Measurements from ENCODE around the gene DPY19L1.
"Not testable (repeated sequence)": the region's sequence is repeated elsewhere in the genome, so short reads cannot be mapped to it uniquely, and the experiment has no call there.

DPY19L1 gene

DNA sequence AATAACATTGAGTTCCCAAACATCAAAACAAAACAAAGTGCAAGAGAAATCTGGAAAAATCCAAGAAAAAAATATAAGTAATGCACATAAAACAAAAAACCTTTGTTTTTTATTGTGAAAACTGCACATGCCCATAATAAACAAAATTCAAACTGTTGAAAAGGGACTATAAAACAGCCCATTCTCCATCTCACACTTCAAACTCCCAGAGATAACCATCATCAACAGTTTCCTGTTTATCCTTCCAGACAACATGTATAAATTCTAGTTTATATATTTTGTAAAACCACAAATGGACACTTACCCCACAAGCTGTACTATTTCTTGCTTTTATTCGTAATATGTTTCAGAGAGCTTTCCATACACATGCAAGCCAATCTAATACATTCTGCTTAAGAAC, 79.3 kb downstream of the DPY19L1 start:
- H3K4me3 ChIP-seq = no peak overlapping the region
- no peak for DNase-seq
- H3K9me3 ChIP-seq = peaks cover 0 to 4% (median 0%) of the 10 kb centered on the region in 3 donors
- TF ChIP-seq, protein P1, sequence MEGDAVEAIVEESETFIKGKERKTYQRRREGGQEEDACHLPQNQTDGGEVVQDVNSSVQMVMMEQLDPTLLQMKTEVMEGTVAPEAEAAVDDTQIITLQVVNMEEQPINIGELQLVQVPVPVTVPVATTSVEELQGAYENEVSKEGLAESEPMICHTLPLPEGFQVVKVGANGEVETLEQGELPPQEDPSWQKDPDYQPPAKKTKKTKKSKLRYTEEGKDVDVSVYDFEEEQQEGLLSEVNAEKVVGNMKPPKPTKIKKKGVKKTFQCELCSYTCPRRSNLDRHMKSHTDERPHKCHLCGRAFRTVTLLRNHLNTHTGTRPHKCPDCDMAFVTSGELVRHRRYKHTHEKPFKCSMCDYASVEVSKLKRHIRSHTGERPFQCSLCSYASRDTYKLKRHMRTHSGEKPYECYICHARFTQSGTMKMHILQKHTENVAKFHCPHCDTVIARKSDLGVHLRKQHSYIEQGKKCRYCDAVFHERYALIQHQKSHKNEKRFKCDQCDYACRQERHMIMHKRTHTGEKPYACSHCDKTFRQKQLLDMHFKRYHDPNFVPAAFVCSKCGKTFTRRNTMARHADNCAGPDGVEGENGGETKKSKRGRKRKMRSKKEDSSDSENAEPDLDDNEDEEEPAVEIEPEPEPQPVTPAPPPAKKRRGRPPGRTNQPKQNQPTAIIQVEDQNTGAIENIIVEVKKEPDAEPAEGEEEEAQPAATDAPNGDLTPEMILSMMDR (IDR thresholded peaks at IDR 0.05) = no peak
- no peaks in the 10 kb centered on the region for H3K4me1 ChIP-seq
- H3K27ac ChIP-seq = no peak overlapping the region
- H3K27me3 ChIP-seq = no peaks in the 10 kb centered on the region
- peaks cover 0 to 14% (median 7%) of the 10 kb centered on the region in 3 donors for H3K36me3 ChIP-seq
- intact Hi-C loops (cut with DNase I; ENCODE audit: low total_unique reads) = no loop called here

- Histone ChIP-seq H3K27ac (no peak overlapping the region), H3K36me3 (peaks cover 0 to 14% (median 7%) of the 10 kb centered on the region in 3 donors)
- TF ChIP-seq, protein P1 (IDR thresholded peaks at IDR 0.05) = no peak
These were observed 84.5 kb downstream of the DPY19L1 start for GRCh38 chr7:34952822-34953221.

GRCh38 chr7:34949361-34949760, 87.9 kb downstream of the DPY19L1 start:
- H3K9me3 ChIP-seq = no peaks in the 10 kb centered on the region
- H3K4me1 ChIP-seq = no peaks in the 10 kb centered on the region
- H3K36me3 ChIP-seq = peaks cover 0 to 7% (median 4%) of the 10 kb centered on the region in 3 donors
- intact Hi-C loops (cut with DNase I; ENCODE audit: low total_unique reads) = no loop called here
- H3K27me3 ChIP-seq = no peaks in the 10 kb centered on the region
- no peak overlapping the region for H3K27ac ChIP-seq
- TF ChIP-seq, protein P1 (IDR thresholded peaks at IDR 0.05) = no peak
- DNase-seq = no peak
- H3K4me3 ChIP-seq = no peak overlapping the region

More at GRCh38 chr7:34952822-34953221, 84.5 kb downstream of the DPY19L1 start:
- no peaks in the 10 kb centered on the region for H3K27me3 ChIP-seq
- no peaks in the 10 kb centered on the region for H3K4me1 ChIP-seq
- no peak overlapping the region for H3K4me3 ChIP-seq
- intact Hi-C loops (cut with DNase I; ENCODE audit: low total_unique reads) = no loop called here
- DNase-seq = no peak
- no peaks in the 10 kb centered on the region for H3K9me3 ChIP-seq

GRCh38 chr7:34947427-34947826, 89.9 kb downstream of the DPY19L1 start:
- not testable (repeated sequence) for DNase-seq, H3K36me3 ChIP-seq, H3K9me3 ChIP-seq

GRCh38 chr7:34946486-34946885, 90.8 kb downstream of the DPY19L1 start:
- DNase-seq = no peak
- no peak overlapping the region for H3K4me3 ChIP-seq
- no peak overlapping the region for H3K27ac ChIP-seq
- no peaks in the 10 kb centered on the region for H3K4me1 ChIP-seq
- intact Hi-C loops (cut with DNase I; ENCODE audit: low total_unique reads) = no loop called here
- H3K27me3 ChIP-seq = no peaks in the 10 kb centered on the region
- peaks cover 0 to 4% (median 0%) of the 10 kb centered on the region in 3 donors for H3K36me3 ChIP-seq
- H3K9me3 ChIP-seq = no peaks in the 10 kb centered on the region
- TF ChIP-seq, protein P1 (IDR thresholded peaks at IDR 0.05) = no peak

More at GRCh38 chr7:34947427-34947826, 89.9 kb downstream of the DPY19L1 start:
- H3K27me3 ChIP-seq; H3K4me1 ChIP-seq; H3K27ac ChIP-seq; H3K4me3 ChIP-seq; intact Hi-C loops (cut with DNase I; ENCODE audit: low total_unique reads): not testable (repeated sequence)

- H3K9me3 ChIP-seq; H3K36me3 ChIP-seq; H3K4me1 ChIP-seq; H3K27me3 ChIP-seq; DNase-seq; H3K27ac ChIP-seq; intact Hi-C loops (cut with DNase I; ENCODE audit: low total_unique reads); H3K4me3 ChIP-seq: not testable (repeated sequence)
These were observed 91.3 kb downstream of the DPY19L1 start for GRCh38 chr7:34945894-34946477.

GRCh38 chr7:34939175-34939574, 98.1 kb downstream of the DPY19L1 start:
- TF ChIP-seq, protein P1 (IDR thresholded peaks at IDR 0.05) = no peak
- DNase-seq = no peak
- Histone ChIP-seq H3K9me3 (no peaks in the 10 kb centered on the region), H3K4me1 (no peaks in the 10 kb centered on the region), H3K27me3 (no peaks in the 10 kb centered on the region), H3K36me3 (peaks cover 9 to 17% (median 16%) of the 10 kb centered on the region in 3 donors), H3K4me3 (no peak overlapping the region), H3K27ac (no peak overlapping the region)
- intact Hi-C loops (cut with DNase I; ENCODE audit: low total_unique reads) = no loop called here

- H3K27ac ChIP-seq; H3K27me3 ChIP-seq; H3K9me3 ChIP-seq; H3K4me3 ChIP-seq; DNase-seq; H3K4me1 ChIP-seq; intact Hi-C loops (cut with DNase I; ENCODE audit: low total_unique reads): not testable (repeated sequence)
- peaks cover 9 to 23% (median 17%) of the 10 kb centered on the region in 3 donors for H3K36me3 ChIP-seq
These were observed 101.5 kb downstream of the DPY19L1 start for GRCh38 chr7:34935735-34936165.

Data from tibial artery (tissue), 4 donors.